Colonic mucosa (tissue), 4 donors: Measurements from ENCODE around the gene RFC2. TPM values are rescaled to one million over a fixed set of nuclear protein-coding genes. Genes with fewer than 3 reads are reported as not detected.

Experiments
- DNase-seq: peaks from one replicate; pipeline ENCODE4 v3.0.0-alpha.2; 2020
- H3K27ac ChIP-seq: fragments of 200-600 bp; one replicate; pipeline ENCODE4 v1.8.0; 2021
- H3K27me3 ChIP-seq: fragments of 200-600 bp; one replicate; pipeline ENCODE4 v1.8.0; 2021
- H3K36me3 ChIP-seq: fragments of 200-600 bp; one replicate; pipeline ENCODE4 v1.8.0; 2021
- H3K4me1 ChIP-seq: fragments of 200-600 bp; one replicate; pipeline ENCODE4 v1.8.0; 2021; ENCODE audit warnings: mild to moderate bottlenecking
- H3K4me3 ChIP-seq: fragments of 200-600 bp; one replicate; pipeline ENCODE4 v1.8.0; 2021
- H3K9ac ChIP-seq, 2 donors: one replicate each; pipeline ENCODE4 v1.7.0; 2013; ENCODE audit warnings: control low read depth in 2 of 2, low read depth in 2 of 2, low read length in 2 of 2
- H3K9me3 ChIP-seq: fragments of 200-600 bp; one replicate; pipeline ENCODE4 v1.8.0; 2021
- CTCF ChIP-seq: fragments of 200-600 bp; IDR thresholded peaks from one replicate; pipeline ENCODE4 v1.8.0; 2022; ENCODE audit warnings: antibody characterized with exemption, mild to moderate bottlenecking
- intact Hi-C: fragments of 100-400 bp; cut with DNase I; formaldehyde crosslinking; loops from one replicate; pipeline ENCODE4 v1.14.1; 2022
- total RNA-seq, 2 donors: library from RNA; stranded (reverse); fragmentation: NEBNext Ultra II Directional in 1 of 2; extraction: Animal tissue kit (Norgen Biotek cat#: 25700) in 1 of 2; gene quantifications; one replicate each; pipeline ENCODE4 v1.2.1, GENCODE V29; 2021
- donor health status: healthy.
- donor health status: DM: no; HTN: no; CAD: no.
- donor health status: DM: no; HTN: no; CAD: no.

Gene RFC2
- total RNA-seq, 2 donors from 2014 or later, result 18.5 to 43.8 TPM

DNA sequence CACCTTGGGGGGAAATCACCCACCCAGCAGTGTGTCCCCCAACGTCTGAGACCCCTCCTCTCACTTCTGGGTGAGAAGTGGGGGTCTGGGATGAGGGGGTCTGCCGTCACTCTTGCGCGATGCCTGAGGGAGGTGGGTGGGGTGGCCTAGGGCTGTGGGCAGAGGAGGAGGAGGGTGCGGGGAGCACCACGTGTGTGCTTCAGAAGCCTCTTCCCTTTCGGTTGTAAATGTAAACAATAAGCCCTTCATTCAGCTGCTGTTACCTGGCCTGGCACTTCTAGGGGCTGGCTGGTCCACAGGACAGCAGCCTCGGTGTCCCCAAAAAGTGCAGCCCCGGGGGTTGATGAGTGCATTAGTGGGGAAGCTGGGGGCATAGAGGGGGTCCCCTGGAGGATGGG lies 36.4 kb upstream of the RFC2 start:
- TF ChIP-seq CTCF, result no peak
- Histone ChIP-seq H3K27me3 (no peaks in the 10 kb centered on the region), H3K4me3 (peak overlapping the region; percentile 84), H3K9me3 (no peaks in the 10 kb centered on the region), H3K4me1 (peaks cover 19% of the 10 kb centered on the region), H3K9ac (peak overlapping the region; percentile 92 to 96), H3K27ac (peak overlapping the region; percentile 87), H3K36me3 (no peaks in the 10 kb centered on the region)
- peak; percentile 70 for DNase-seq
- intact Hi-C loops, result loop anchor here (10.0 kb wide), 1 partner anchor 74 kb away; no protein-coding TSS in a partner anchor

DNA sequence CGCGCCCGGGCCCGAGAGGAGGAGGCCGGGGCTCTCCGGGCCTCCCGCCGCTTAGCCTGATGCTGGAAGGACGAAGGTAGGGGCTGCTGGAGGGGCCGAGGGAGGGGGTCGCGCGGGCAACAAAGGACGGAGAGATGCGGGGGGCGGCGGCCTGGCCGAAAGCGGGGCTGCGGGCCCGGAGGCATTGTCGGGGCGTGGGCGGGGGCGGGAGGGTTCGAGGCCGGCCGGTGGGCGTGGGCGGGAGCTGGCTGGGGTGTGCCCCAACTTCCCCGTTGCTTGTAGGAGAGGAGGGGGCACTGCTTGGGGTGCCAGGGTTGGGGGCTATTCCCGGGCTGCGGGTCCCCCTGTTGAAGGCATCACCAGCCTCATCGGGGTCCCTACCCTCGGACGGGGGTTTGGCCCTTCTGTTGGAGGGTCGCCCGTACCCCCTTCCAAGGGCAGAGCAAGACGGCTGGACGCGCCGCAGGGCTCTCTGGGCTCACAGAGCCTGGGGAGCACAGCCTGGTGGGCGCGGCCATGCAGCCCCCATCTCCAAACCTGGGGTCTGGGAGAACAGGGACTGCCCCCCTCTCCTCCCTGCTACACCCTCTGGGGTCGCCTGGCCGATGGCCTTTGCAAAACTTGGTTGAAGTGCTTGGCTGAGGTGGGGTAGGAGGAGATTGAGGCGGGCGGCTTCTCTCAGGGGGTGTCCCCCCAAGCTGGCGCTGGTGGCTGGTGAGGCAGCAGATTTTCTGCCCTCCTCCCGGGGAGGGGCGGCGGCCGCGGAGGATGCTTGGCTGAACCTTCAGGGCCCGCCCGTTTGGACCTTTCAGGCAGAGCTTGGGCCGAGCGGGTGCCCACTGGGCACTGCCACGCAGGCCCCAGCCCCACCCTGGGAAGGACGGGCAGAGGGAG lies 35.7 kb upstream of the RFC2 start:
- Histone ChIP-seq H3K27me3 (no peaks in the 10 kb centered on the region), H3K27ac (peak overlapping the region; percentile 87), H3K4me3 (peak overlapping the region; percentile 84), H3K36me3 (no peaks in the 10 kb centered on the region), H3K9me3 (no peaks in the 10 kb centered on the region), H3K4me1 (peaks cover 23% of the 10 kb centered on the region), H3K9ac (peak overlapping the region; percentile 92 to 96)
- DNase-seq, result peak; percentile 73
- TF ChIP-seq CTCF, result no peak
- intact Hi-C loops, result loop anchor here (10.0 kb wide), 1 partner anchor 75 kb away; no protein-coding TSS in a partner anchor

DNA sequence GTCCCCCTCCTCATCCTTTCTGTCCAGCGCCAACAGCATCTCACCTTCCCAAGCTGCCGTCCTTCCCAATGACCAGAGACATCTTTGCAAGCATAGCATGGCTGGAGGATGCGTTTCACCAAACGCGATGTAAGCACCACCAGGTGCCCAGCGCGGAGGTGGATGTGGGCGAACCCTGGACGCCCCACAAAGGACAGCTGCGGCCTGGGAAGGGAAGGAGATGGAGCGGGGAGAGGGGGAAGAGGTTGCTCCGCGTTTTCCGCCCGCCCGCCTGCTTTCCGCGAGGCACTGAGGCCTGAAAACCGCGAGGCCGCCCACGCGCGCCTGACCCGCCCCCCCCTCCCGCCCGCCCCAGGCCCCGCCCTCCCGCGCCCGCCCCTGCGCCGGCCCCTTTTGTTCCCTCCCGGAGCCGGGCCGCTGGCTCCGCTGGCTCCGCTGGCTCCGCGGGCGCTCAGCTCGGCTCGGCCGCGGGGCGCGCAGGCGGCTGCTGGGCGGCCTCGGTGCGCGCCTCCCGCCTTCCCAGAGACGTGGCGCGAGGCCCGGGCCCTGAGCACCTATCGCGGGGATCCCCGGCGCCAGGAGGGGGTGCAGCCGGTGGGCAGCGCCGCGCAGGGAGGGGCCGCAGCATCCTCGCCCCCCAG lies 34.9 kb upstream of the RFC2 start, which contains the start of gene CLIP2:
CLIP2 (plus strand) TSS at position 390 of the 641 bp plus-strand sequence. CDS start 28,140 bp downstream, outside the sequence.
- H3K9ac ChIP-seq, result peak within 1 kb of the TSS; percentile 92 to 96
- peak within 1 kb of the TSS; percentile 87 for H3K27ac ChIP-seq

GRCh38 chr7:74288034-74288881 lies 34.1 kb upstream of the RFC2 start:
- DNase-seq, result peak; percentile 53
- Histone ChIP-seq H3K36me3 (no peaks in the 10 kb centered on the region), H3K9ac (peak overlapping the region; percentile 74 to 87), H3K4me3 (peak overlapping the region; percentile 43), H3K27me3 (no peaks in the 10 kb centered on the region), H3K4me1 (peaks cover 17% of the 10 kb centered on the region), H3K9me3 (no peaks in the 10 kb centered on the region), H3K27ac (peak overlapping the region; percentile 79)
- intact Hi-C loops, result no loop called here
- no peak for TF ChIP-seq CTCF

More for the DNA sequence above, 34.9 kb upstream of the RFC2 start, which contains the start of gene CLIP2:
- TF ChIP-seq CTCF, result no peak
- Histone ChIP-seq H3K4me3 (peak within 1 kb of the TSS; percentile 84), H3K9me3 (no peaks in the 10 kb centered on the region), H3K27me3 (no peaks in the 10 kb centered on the region), H3K4me1 (peaks cover 23% of the 10 kb centered on the region), H3K36me3 (no peaks in the 10 kb centered on the region)
- peak; percentile 84 for DNase-seq
- intact Hi-C loops, result no loop called here
